ENCODE data around the gene IL20RB. TPM values are rescaled to one million over a fixed set of nuclear protein-coding genes. Genes with fewer than 3 reads are reported as not detected.
"Not testable (repeated sequence)": the region's sequence is repeated elsewhere in the genome, so short reads cannot be mapped to it uniquely, and the experiment has no call there.

Gene IL20RB
- total and polyA plus RNA-seq, 9 donors: 0.35 to 1.7 (median 0.60) TPM

DNA sequence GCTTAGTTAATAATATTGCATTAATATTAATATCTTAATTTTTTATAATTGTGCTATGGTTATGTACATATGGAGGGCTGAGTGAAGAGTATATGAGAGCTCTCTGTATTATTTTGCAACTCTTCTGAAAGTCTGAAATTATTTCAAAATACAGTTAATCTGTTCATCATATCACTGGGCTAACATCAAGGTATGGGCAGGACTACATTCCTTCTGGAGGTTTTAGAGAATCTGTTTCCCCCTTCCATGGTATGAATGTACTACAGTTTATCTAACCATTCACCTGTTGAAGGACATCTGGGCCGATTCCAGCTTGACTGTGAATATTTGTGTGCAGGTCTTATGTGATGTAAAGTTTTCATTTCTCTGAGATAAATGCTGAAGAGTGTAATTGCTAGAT is 5.1 kb downstream of the IL20RB start:
- H3K36me3 ChIP-seq: no peaks in the 10 kb centered on the region
- TF ChIP-seq EP300 (IDR thresholded peaks at IDR 0.05) (no peak), POLR2A (IDR thresholded peaks at IDR 0.05) (no peak)
- TF ChIP-seq, protein P1, sequence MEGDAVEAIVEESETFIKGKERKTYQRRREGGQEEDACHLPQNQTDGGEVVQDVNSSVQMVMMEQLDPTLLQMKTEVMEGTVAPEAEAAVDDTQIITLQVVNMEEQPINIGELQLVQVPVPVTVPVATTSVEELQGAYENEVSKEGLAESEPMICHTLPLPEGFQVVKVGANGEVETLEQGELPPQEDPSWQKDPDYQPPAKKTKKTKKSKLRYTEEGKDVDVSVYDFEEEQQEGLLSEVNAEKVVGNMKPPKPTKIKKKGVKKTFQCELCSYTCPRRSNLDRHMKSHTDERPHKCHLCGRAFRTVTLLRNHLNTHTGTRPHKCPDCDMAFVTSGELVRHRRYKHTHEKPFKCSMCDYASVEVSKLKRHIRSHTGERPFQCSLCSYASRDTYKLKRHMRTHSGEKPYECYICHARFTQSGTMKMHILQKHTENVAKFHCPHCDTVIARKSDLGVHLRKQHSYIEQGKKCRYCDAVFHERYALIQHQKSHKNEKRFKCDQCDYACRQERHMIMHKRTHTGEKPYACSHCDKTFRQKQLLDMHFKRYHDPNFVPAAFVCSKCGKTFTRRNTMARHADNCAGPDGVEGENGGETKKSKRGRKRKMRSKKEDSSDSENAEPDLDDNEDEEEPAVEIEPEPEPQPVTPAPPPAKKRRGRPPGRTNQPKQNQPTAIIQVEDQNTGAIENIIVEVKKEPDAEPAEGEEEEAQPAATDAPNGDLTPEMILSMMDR (IDR thresholded peaks at IDR 0.05): no peak
- intact Hi-C loops (cut with DNase I): no loop called here
- no peaks in the 10 kb centered on the region for H3K27me3 ChIP-seq
- H3K9me3 ChIP-seq: no peaks in the 10 kb centered on the region
- WGBS, 3 donors: 86 to 87% (median 86%) methylated on average over 1 of the region's 1 CpG
- H3K27ac ChIP-seq: no peak overlapping the region
- no peak for DNase-seq
- H3K4me3 ChIP-seq: no peak overlapping the region
- H3K4me1 ChIP-seq (ENCODE audit: insufficient read depth): no peaks in the 10 kb centered on the region

DNA sequence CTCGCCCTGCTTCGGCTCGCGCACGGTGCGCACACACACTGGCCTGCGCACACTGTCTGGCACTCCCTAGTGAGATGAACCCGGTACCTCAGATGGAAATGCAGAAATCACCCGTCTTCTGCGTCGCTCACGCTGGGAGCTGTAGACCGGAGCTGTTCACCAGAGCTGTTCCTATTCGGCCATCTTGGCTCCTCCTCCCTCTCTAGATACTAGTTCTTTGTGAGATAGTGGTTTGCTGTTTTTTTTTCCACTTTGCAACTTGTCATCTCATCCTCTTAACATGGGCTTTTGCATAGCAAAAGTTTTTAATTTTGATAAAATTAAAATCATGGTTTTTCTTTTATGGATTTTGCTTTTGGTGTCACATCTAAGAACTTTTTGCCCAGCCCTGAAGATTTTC is 11.8 kb downstream of the IL20RB start:
- H3K9me3 ChIP-seq; H3K27me3 ChIP-seq; DNase-seq; H3K4me3 ChIP-seq; H3K4me1 ChIP-seq (ENCODE audit: insufficient read depth); H3K36me3 ChIP-seq; H3K27ac ChIP-seq; intact Hi-C loops (cut with DNase I): not testable (repeated sequence)
- 90 to 98% (median 94%) methylated on average over 6 to 7 of the region's 14 CpGs for WGBS, 3 donors

DNA sequence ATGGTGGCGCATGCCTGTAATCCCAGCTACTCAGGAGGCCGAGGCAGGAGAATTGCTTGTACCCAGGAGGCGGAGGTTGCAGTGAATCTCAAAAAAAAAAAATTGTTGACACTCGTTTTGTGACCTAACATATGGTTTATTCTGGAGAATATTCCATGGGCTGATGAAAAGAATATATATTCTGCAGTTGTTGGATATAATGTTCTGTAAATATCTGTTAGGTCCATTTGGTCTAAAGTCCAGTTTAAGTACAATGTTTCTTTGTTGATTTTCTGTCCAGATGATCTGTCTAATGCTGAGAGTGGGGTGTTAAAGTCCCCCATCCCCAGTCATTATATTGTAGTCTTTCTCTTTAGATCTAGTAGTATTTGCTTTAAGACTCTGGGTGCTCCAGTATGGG is 15.6 kb downstream of the IL20RB start:
- 94 to 95% (median 95%) methylated on average over 4 of the region's 4 CpGs for WGBS, 3 donors
- TF ChIP-seq POLR2A (IDR thresholded peaks at IDR 0.05) (no peak), EP300 (IDR thresholded peaks at IDR 0.05) (no peak)
- TF ChIP-seq, protein P1 (IDR thresholded peaks at IDR 0.05): no peak
- Histone ChIP-seq H3K36me3 (no peaks in the 10 kb centered on the region), H3K4me1 (ENCODE audit: insufficient read depth) (no peaks in the 10 kb centered on the region), H3K4me3 (no peak overlapping the region), H3K27ac (no peak overlapping the region), H3K27me3 (no peaks in the 10 kb centered on the region), H3K9me3 (no peaks in the 10 kb centered on the region)
- DNase-seq: no peak
- intact Hi-C loops (cut with DNase I): no loop called here

DNA sequence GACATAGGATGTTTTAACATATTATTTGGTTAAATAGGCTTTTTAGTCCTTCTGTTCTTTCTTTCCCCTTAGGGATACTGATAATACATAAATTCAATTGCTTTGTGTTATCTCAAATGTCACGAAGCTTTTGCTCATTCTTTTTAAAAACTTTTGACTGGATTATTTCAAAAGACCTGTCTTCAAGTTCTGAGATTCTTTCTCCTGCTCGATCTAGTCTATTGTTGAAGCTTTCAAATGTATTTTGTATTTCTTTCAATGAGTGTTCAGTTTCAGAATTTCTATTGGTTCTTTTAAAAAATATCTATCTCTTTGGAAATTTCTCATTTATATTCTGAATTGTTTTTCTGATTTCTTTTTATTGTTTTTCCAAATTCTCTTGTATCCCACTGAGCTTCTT is 16.9 kb downstream of the IL20RB start:
- Histone ChIP-seq H3K27ac (no peak overlapping the region), H3K27me3 (no peaks in the 10 kb centered on the region), H3K4me3 (no peak overlapping the region), H3K4me1 (ENCODE audit: insufficient read depth) (no peaks in the 10 kb centered on the region), H3K9me3 (no peaks in the 10 kb centered on the region), H3K36me3 (no peaks in the 10 kb centered on the region)
- intact Hi-C loops (cut with DNase I): no loop called here
- 35 to 87% (median 63%) methylated on average over 2 of the region's 2 CpGs for WGBS, 3 donors
- TF ChIP-seq EP300 (IDR thresholded peaks at IDR 0.05): no peak
- no peak for TF ChIP-seq POLR2A (IDR thresholded peaks at IDR 0.05)
- TF ChIP-seq, protein P1 (IDR thresholded peaks at IDR 0.05): no peak
- no peak for DNase-seq

DNA sequence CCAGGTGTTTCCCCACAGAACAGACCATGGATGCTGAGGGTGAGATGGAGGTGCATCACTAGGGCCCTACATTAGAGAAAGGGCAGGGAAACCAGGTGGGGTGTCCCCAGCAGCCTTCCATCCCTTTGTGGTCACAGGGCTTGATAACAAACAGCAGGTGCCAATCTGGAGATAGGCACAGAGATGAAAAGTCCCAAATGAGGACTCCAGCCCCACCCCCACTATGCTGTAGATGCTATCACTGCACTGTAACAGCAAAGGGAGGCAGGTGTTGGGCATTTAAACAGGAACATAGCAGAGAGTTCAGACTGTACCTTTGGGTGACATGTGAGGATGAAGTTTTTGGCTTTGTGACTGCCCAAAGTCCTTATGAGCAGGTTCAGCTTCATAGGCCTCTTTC is 21.4 kb downstream of the IL20RB start:
- no peaks in the 10 kb centered on the region for H3K4me1 ChIP-seq (ENCODE audit: insufficient read depth)
- H3K27ac ChIP-seq: no peak overlapping the region
- DNase-seq: no peak
- no peak for TF ChIP-seq POLR2A (IDR thresholded peaks at IDR 0.05)
- TF ChIP-seq, protein P1 (IDR thresholded peaks at IDR 0.05): no peak
- intact Hi-C loops (cut with DNase I): no loop called here
- no peaks in the 10 kb centered on the region for H3K36me3 ChIP-seq
- no peaks in the 10 kb centered on the region for H3K27me3 ChIP-seq
- no peak overlapping the region for H3K4me3 ChIP-seq
- no peaks in the 10 kb centered on the region for H3K9me3 ChIP-seq
